Measurements from ENCODE around the gene PDZK1.

DNA sequence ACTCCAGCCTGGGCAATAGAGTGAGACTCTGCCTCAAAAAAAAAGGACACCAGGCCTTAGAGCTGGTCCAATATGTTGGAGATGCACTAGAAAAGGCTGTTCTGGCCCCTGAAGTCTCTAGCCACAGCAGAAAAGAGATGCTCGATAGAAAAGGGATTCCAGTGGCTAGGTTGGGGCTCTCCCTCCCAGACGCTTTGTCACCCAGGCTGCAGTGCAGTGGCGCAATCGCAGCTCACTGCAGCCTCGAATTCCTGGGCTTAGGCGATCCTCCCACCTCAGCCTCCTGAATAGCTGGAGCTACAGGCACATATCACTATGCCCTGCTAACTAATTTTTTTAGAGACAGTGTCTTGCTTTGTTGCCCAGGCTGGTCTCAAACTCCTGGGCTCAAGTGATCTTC lies 18.2 kb downstream of the PDZK1 start:
- TF ChIP-seq CTCF (IDR thresholded peaks at IDR 0.05) (no peak), POLR2A (IDR thresholded peaks at IDR 0.05) (no peak)
